PFSK-1 (cell line): ENCODE results near the gene SRPRB.

Source experiments
- POLR2AphosphoS5 ChIP-seq: IDR thresholded peaks from 2 replicates; pipeline ENCODE4 v1.6.1; 2012; ENCODE audit warnings: low read depth, mild to moderate bottlenecking, control low read depth, low read length, moderate library complexity
- SIN3A ChIP-seq: IDR thresholded peaks from 2 replicates; pipeline ENCODE4 v1.6.1; 2012; ENCODE audit warnings: mild to moderate bottlenecking, low read length, moderate library complexity, borderline replicate concordance; ENCODE audit not compliant: insufficient read depth
- TAF1 ChIP-seq: IDR thresholded peaks from 2 replicates; pipeline ENCODE4 v1.6.1; 2012; ENCODE audit warnings: low read length, control low read depth, borderline replicate concordance; ENCODE audit not compliant: insufficient read depth

DNA sequence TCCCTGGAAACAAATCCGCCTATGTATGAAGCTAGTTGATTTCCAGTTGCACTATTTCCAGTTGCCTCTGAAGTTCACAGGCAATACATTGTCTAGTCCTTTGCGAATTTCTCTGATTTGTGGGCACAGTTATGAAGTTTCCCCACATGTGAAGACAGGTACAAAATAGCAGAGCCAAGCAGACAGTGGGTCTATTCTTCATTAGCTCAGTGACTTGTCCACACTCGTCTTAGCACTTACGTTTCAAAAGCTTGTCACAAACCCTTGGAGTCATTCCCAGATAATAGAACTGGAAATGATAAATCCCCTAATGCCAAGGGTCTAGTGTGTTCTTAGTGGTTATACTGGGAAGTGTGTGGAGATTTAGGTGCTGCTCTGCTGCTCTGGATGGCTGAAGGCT lies 14.5 kb downstream of the SRPRB start:
- TF ChIP-seq POLR2AphosphoS5 (no peak), TAF1 (no peak), SIN3A (no peak)
